Measurements from ENCODE around the gene TUBA3D.
A peak's percentile ranks its signal among the peaks of the same experiment; 100 is the strongest.
"Not testable (repeated sequence)": the region's sequence is repeated elsewhere in the genome, so short reads cannot be mapped to it uniquely, and the experiment has no call there.

TUBA3D gene

GRCh38 chr2:131478850-131479461, 3.0 kb downstream of the TUBA3D start:
- FAIRE-seq; DNase-seq (ENCODE audit: insufficient read length): not testable (repeated sequence)

- DNase-seq (ENCODE audit: insufficient read length); FAIRE-seq: not testable (repeated sequence)
These were observed 4.4 kb downstream of the TUBA3D start for GRCh38 chr2:131480351-131480750.

- not testable (repeated sequence) for DNase-seq (ENCODE audit: insufficient read length); FAIRE-seq
These were observed 6.7 kb downstream of the TUBA3D start for GRCh38 chr2:131482506-131483155.

- not testable (repeated sequence) for FAIRE-seq; DNase-seq (ENCODE audit: insufficient read length)
These were observed 8.3 kb downstream of the TUBA3D start for GRCh38 chr2:131483981-131484820.

DNA sequence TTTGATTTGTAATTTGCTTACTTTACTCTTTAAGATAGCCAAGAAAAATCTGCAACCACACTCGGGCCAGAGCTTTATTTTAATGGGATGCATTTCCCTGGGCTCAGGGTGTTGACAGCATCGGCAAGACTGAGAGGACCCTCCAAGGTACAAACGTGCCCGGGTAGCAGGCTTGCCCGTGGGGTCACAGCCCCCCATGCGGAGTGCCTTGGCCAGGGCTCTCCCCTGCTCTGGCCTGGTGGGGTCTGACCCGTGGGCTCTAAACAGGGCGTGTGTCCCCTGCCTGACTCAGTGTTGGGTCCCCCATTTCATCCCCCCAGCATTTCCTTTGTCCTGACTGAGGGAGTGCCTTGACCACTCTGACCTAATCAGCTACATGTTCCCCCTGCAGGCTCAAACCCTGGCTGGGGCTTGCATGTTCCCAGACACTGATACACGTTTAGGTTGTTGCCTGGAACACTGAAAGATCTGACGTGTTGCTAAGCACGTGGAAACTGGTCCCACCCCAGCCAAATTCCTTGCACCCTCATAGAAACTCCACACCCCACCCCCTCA, 9.1 kb downstream of the TUBA3D start:
- not testable (repeated sequence) for FAIRE-seq; DNase-seq (ENCODE audit: insufficient read length)

DNA sequence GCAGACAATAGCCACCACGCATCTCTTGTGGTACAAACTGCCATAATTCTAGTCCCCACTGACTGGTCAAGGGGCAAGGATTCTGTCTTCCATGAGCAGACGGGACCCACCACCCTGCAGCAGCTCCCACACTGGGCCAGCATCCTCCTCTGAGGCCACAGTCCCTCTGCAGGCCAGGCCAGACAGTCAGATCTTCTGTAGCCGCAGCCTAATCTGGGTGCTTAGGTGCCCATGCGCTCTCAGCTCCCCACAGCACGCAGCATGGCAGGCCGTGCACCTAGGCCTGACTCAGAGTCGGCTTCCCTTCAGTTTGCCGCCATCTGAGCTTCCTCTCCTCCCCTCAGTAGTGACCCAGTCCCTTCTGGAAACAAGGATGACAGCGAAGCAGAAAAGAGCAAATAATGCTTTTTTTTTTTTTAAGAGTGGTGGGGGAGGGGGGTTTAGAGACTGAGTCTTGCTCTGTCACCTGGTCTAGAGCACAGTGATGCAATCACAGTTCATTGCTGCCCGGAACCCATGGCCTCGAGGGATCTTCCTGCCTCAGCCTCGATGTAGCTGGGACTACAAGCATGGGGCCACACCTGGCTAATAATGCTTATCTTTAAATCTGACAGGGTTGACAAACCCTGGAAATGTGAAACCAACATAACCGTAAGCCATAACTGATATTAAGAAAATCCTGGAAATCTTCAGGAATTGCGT, 10.4 kb downstream of the TUBA3D start:
- DNase-seq (ENCODE audit: insufficient read length); FAIRE-seq: not testable (repeated sequence)

DNA sequence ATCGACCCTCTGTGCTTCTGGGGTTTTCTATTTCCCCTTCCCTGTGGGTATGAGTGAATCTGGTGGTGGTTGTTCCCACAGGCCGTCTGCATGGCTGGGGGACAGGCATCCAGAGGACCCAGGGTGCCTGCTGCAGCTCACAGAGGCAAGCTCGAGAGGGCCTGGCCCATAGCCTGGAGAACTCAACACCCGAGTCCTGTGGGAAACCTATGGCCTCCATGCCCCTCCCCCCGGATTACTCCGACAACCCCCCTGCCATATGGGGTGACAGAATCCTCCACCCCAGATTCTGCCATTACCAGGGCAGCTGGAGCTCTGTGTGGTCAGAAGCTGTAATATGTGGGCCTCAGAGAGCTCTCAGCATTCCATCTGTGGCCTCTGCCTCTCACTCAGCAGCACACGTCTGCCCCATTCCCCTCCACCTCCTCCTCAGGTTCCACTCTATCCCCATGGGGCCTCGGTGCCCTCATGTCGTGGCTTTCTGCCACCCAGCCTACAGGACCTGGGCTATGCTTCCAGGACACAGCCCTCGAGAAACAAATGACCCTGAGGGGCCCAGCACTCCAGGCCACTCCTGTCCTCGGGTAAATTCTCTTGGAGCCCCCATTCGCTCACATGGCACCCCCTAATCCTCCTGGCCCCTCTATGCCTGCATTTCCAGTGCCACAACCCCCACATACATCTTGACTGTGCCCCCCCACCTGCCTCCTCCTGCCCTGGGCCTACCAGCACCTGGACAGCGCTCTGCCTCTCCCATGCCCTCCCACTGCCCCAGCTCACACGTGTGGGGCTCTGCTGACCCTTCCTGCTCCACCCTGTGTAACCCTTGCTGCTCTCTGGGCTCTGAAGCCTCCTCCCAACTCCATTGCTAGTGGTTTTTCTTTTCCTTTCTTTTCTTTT, 12.6 kb downstream of the TUBA3D start:
- TF ChIP-seq POLR2AphosphoS5 (IDR thresholded peaks at IDR 0.05; ENCODE audit: low read depth, low read length) (peak; percentile 38; the same call in 1 of the 2 replicates), POLR2A (IDR thresholded peaks at IDR 0.05; ENCODE audit: low read depth, low read length) (no peak), TAF1 (IDR thresholded peaks at IDR 0.05; ENCODE audit: borderline replicate concordance, low read depth, low read length) (no peak)
- FAIRE-seq (no peak), DNase-seq (ENCODE audit: insufficient read length) (no peak)

DNA sequence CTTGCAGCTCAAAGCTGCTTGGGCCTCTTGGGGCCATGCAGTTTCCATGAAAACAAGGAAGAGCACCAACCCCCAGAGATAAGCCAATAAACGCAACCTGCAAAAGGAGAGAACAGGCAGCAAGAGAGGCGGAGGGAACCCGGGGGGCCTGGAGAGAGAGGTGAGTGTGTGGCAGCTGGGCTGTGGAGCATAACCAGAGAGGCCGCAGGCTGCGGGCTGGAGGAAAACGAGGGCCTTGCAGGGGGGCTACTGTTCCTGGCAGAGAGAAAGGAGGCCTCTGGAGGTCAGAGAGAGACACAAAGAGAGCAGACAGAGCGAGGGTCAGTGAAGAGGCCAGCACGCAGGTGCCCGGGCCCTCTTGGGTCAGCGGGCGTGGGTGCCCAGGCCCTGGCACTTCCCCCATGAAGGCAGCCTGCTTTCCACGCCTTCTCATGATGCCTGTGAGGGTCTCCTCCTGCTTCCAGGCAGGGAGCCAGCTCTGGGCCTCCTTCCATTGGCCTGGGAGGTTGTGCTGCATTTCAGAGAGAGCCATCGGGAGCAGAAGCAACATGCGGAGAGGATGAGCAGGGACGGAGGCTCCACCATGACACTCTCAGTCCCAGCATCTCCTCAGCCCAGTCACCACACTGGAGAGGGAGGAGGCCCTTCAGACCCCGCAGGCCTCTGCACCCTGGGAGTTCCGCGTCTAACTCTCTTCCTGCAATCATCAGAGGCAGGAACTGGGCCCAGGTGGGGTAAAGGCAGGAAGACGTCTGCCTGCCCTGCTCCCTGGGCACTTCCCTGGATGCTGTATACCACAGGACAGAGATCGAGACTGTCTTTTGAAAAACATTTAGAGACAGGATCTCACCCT, 14.9 kb downstream of the TUBA3D start:
- DNase-seq (ENCODE audit: insufficient read length); FAIRE-seq: not testable (repeated sequence)
- TF ChIP-seq TAF1 (IDR thresholded peaks at IDR 0.05; ENCODE audit: borderline replicate concordance, low read depth, low read length) = 0 out of 2 replicates have a peak, but pooled peaks have one; percentile 32

- not testable (repeated sequence) for DNase-seq (ENCODE audit: insufficient read length)
These were observed 15.5 kb downstream of the TUBA3D start for GRCh38 chr2:131491469-131491836.

GRCh38 chr2:131492015-131492417, 16.1 kb downstream of the TUBA3D start, which contains the start of gene MZT2A:
Gene MZT2A (minus strand): TSS chr2:131492397. CDS start chr2:131492376, 21 bp downstream.
- FAIRE-seq; DNase-seq (ENCODE audit: insufficient read length): not testable (repeated sequence)

More at GRCh38 chr2:131491469-131491836, 15.5 kb downstream of the TUBA3D start:
- peak; percentile 84 for FAIRE-seq

GRCh38 chr2:131492418-131493198, 16.7 kb downstream of the TUBA3D start:
- FAIRE-seq (peak; percentile 97), DNase-seq (ENCODE audit: insufficient read length) (peak; percentile 94)
- peak; percentile 57 for TF ChIP-seq POLR2A (IDR thresholded peaks at IDR 0.05; ENCODE audit: low read depth, low read length)
- no peak for TF ChIP-seq POLR2AphosphoS5 (IDR thresholded peaks at IDR 0.05; ENCODE audit: low read depth, low read length)
- TF ChIP-seq TAF1 (IDR thresholded peaks at IDR 0.05; ENCODE audit: borderline replicate concordance, low read depth, low read length) = peak; percentile 70

Measured in GM12892 (cell line).